ENCODE data around the gene KCNH1. TPM values are rescaled to one million over a fixed set of nuclear protein-coding genes. Genes with fewer than 3 reads are reported as not detected.

The KCNH1 gene
- total RNA-seq, 1 donor from 2014 or later, result not detected

DNA sequence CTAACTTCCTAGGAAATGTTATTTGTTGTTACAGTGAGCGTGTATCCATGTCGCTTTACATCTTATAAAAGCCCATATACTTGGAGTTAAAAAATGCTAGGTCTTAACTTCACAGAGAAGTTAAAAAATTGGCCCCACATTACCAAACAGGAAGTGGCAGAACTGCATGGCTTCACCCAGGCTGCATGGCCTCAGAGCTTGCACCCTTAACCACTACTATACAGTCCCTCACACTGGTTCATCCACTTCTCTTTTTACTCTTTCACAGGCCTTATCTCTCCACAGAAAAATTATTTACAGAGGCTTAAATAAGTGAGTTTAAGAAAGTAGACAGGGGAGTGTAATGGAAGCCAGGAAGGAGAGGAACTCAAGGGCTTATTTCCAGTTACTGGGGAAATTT lies 402.8 kb downstream of the KCNH1 start:
- Mint-ChIP-seq H3K4me1 (ENCODE audit: low read depth) (no peaks in the 10 kb centered on the region), H3K27me3 (ENCODE audit: insufficient read depth) (peaks cover 3% of the 10 kb centered on the region), H3K27ac (no peak overlapping the region), H3K36me3 (ENCODE audit: low read depth) (no peaks in the 10 kb centered on the region), H3K9me3 (no peaks in the 10 kb centered on the region), H3K4me3 (no peak overlapping the region)
- intact Hi-C loops (cut with micrococcal nuclease), result no loop called here
- DNase-seq (ENCODE audit: low spot score), result no peak

DNA sequence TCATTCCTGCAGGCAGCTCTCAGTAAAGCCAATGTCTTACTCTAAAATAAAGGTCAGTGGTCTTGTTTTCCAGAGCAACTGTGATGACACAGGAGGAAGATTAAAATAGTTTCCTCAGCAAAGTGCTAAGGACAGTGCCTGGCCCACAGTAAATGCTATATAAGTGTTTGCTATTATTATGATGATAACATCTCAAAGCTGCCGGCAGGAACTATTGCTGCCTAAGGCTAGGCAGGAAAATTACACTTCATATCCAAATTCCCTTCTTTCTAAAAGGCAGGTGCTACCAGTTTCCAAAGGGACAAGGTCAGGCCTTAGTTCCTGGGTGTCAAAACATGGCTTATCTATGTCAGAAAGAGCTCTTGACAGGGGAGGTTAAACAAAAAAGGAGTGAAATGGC lies 403.9 kb downstream of the KCNH1 start:
- H3K36me3 Mint-ChIP-seq (ENCODE audit: low read depth), result no peaks in the 10 kb centered on the region
- H3K4me3 Mint-ChIP-seq, result no peak overlapping the region
- intact Hi-C loops (cut with micrococcal nuclease), result no loop called here
- H3K9me3 Mint-ChIP-seq, result no peaks in the 10 kb centered on the region
- H3K27me3 Mint-ChIP-seq (ENCODE audit: insufficient read depth), result peaks cover 2% of the 10 kb centered on the region
- no peaks in the 10 kb centered on the region for H3K4me1 Mint-ChIP-seq (ENCODE audit: low read depth)
- DNase-seq (ENCODE audit: low spot score), result no peak
- no peak overlapping the region for H3K27ac Mint-ChIP-seq

DNA sequence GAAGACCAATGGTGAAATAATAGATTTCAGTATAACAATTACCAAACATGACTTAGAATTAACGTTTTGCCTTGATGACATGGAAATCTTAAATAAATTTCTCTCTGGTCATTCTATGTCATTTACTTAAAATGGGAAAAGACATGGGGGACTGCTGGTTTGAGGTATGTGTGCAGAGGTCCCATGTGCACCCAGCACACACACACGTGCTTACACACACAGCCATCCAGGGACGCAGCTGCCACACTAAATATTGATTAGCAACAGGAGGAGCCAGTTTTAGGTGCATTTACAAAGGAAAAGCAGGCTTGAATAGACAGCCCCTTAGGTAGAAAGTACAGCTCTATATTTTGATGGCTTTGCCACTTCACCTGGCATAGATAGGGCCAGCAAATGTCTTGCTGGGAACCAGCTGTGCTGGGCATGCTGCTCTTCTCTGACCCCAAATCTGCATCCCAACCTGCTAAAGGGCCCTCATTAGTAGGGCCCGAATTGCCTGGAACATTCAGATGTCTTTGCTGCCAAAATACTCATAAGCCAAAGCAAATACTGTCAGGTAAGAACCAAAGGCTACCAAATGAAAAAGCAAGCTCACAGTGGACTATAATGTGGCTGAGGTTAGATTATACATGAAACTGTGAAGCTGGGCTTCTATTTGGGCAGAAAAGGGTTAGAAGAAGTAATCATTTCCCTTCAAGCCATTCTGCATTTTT lies 405.4 kb downstream of the KCNH1 start:
- DNase-seq (ENCODE audit: low spot score), result no peak
- intact Hi-C loops (cut with micrococcal nuclease), result no loop called here
- H3K36me3 Mint-ChIP-seq (ENCODE audit: low read depth), result no peaks in the 10 kb centered on the region
- H3K4me3 Mint-ChIP-seq, result no peak overlapping the region
- no peaks in the 10 kb centered on the region for H3K9me3 Mint-ChIP-seq
- H3K27me3 Mint-ChIP-seq (ENCODE audit: insufficient read depth), result no peaks in the 10 kb centered on the region
- no peaks in the 10 kb centered on the region for H3K4me1 Mint-ChIP-seq (ENCODE audit: low read depth)
- no peak overlapping the region for H3K27ac Mint-ChIP-seq

DNA sequence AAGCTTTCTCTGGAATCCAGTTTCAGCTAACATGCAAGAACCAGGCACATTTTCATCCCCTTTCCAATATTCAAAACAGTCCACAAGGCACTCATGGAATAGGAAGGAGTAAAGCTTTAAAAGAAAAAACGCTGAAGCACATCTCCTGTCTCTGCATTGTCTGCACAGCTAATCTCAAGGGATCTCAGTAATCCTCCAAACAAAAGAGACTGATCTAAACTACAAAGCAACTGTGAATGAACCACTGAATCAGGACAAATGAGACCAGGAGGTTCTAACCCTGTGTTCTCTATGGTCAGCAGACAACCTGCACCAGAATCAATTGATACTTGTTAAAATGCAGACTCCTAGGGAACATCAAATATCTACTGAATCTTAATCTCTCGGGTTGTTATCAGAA lies 406.2 kb downstream of the KCNH1 start:
- no peak for DNase-seq (ENCODE audit: low spot score)
- no peaks in the 10 kb centered on the region for H3K36me3 Mint-ChIP-seq (ENCODE audit: low read depth)
- H3K9me3 Mint-ChIP-seq, result no peaks in the 10 kb centered on the region
- no peak overlapping the region for H3K4me3 Mint-ChIP-seq
- no peaks in the 10 kb centered on the region for H3K27me3 Mint-ChIP-seq (ENCODE audit: insufficient read depth)
- no peaks in the 10 kb centered on the region for H3K4me1 Mint-ChIP-seq (ENCODE audit: low read depth)
- intact Hi-C loops (cut with micrococcal nuclease), result no loop called here
- H3K27ac Mint-ChIP-seq, result no peak overlapping the region

DNA sequence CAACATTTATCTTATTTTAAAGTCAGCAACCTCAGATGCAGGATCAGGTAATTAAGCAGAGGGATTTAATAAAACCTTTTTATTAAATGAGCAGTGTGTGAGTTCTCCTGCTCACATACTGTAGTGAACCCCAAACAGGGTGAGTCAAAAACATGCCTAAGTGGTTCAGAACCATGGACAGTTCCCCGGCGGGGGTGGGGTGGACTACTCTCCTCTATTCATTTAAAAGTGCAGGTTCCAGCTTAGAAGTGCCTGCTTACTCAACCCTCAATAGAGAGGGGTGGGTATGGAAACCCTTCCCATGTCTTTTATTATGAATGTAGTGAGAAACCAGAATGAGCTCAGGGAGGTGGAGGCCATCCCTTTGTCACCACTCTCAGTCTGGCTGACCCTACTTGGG lies 407.3 kb downstream of the KCNH1 start:
- Mint-ChIP-seq H3K4me1 (ENCODE audit: low read depth) (no peaks in the 10 kb centered on the region), H3K27ac (no peak overlapping the region), H3K36me3 (ENCODE audit: low read depth) (no peaks in the 10 kb centered on the region), H3K4me3 (no peak overlapping the region), H3K27me3 (ENCODE audit: insufficient read depth) (no peaks in the 10 kb centered on the region), H3K9me3 (no peaks in the 10 kb centered on the region)
- peak; percentile 9 for DNase-seq (ENCODE audit: low spot score)
- intact Hi-C loops (cut with micrococcal nuclease), result no loop called here

DNA sequence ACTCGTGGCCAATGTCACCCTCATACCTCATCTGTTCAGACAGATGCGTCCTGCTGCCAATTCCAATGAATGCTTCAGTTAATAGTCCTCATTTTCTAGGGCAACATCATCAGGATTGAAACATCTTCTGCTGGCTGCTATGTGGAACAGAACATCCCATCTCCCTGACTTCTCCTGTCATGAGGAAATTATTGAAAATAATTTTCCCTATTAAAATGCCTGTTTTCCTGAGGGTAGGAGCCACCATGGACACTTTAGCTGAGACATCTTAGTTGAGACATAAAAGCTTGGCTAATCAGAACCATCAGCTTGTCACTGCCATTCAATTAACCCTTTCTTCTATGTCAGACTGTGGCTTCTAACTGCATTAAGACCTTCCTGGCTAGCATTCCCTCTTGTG lies 409.2 kb downstream of the KCNH1 start:
- Mint-ChIP-seq H3K36me3 (ENCODE audit: low read depth) (no peaks in the 10 kb centered on the region), H3K27ac (no peak overlapping the region), H3K27me3 (ENCODE audit: insufficient read depth) (no peaks in the 10 kb centered on the region), H3K4me1 (ENCODE audit: low read depth) (no peaks in the 10 kb centered on the region), H3K4me3 (no peak overlapping the region), H3K9me3 (no peaks in the 10 kb centered on the region)
- intact Hi-C loops (cut with micrococcal nuclease), result no loop called here
- no peak for DNase-seq (ENCODE audit: low spot score)

DNA sequence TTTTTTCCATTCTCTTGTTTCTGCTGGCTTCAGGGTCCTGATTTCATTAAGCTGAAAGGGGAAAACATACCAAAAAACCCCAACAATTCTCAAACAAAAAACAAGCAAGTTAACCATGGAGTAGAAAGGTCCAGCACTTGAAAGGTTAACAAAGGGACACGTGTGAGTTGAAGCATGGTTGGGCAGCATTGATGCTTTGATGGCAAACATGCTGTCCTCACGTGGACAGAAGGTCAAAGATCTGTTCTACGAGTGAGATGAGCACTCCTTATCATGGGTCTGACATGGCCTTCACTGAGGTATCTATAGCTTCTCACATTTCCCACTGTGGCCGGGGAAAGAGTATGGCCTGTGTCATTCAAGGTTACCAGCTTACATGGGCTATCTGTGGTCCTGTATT lies 410.3 kb downstream of the KCNH1 start:
- H3K4me1 Mint-ChIP-seq (ENCODE audit: low read depth), result no peaks in the 10 kb centered on the region
- no peaks in the 10 kb centered on the region for H3K36me3 Mint-ChIP-seq (ENCODE audit: low read depth)
- DNase-seq (ENCODE audit: low spot score), result no peak
- H3K9me3 Mint-ChIP-seq, result no peaks in the 10 kb centered on the region
- H3K27me3 Mint-ChIP-seq (ENCODE audit: insufficient read depth), result no peaks in the 10 kb centered on the region
- H3K27ac Mint-ChIP-seq, result no peak overlapping the region
- intact Hi-C loops (cut with micrococcal nuclease), result no loop called here
- H3K4me3 Mint-ChIP-seq, result no peak overlapping the region

DNA sequence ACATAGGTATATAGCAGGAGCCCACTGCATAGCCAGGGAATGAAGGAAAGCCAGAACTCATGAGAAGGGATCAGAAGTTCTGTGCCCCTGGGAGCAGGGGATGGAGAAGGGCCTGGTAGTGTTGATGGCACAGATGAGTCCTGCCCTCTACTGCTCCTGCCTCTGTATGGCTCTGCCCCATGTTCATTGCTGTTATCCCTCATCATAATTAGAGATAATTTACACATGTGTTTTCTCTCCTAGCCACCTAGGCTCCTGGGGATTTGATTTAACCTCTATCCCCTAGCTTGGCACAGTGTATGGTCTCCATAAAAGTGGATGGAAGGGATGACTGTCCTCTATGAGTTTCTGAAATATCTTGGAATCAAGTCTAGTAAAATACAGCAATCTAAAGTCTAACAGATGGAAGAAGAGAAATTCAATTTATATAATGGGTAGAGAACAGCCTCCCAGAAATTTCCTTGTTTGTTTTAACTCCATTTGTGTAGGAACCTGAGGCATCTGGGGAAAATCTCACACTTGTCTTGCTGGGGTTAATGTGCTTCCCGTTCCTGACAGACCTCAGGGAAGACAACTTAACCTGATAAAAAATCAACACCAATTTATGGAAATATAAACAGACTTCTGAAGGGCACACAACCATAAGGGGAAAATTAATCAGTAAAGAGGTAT lies 411.4 kb downstream of the KCNH1 start:
- intact Hi-C loops (cut with micrococcal nuclease), result no loop called here
- no peak overlapping the region for H3K27ac Mint-ChIP-seq
- no peaks in the 10 kb centered on the region for H3K36me3 Mint-ChIP-seq (ENCODE audit: low read depth)
- no peak overlapping the region for H3K4me3 Mint-ChIP-seq
- DNase-seq (ENCODE audit: low spot score), result no peak
- no peaks in the 10 kb centered on the region for H3K4me1 Mint-ChIP-seq (ENCODE audit: low read depth)
- no peaks in the 10 kb centered on the region for H3K27me3 Mint-ChIP-seq (ENCODE audit: insufficient read depth)
- no peaks in the 10 kb centered on the region for H3K9me3 Mint-ChIP-seq

DNA sequence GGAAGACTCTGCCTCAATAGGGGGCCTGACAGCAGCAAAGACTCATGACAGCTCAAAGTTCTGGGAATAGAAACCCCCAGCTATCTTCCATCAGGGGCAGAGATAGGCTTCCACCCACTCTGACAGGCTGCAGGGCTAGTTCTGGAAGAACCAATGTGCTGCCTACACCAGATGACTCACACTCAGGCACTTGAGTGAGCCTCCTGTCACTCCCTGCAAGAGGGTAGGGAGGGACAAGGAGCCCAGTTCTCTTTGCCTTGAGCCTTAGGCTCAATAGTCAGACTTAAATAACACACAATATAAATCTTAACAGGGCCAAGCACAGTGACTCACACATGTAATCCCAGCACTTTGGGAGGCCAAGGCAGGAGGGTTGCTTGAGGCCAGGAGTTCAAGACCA lies 418.9 kb downstream of the KCNH1 start:
- DNase-seq (ENCODE audit: low spot score), result no peak
- intact Hi-C loops (cut with micrococcal nuclease), result no loop called here
- Mint-ChIP-seq H3K27ac (no peak overlapping the region), H3K27me3 (ENCODE audit: insufficient read depth) (no peaks in the 10 kb centered on the region), H3K9me3 (no peaks in the 10 kb centered on the region), H3K4me3 (no peak overlapping the region), H3K4me1 (ENCODE audit: low read depth) (no peaks in the 10 kb centered on the region), H3K36me3 (ENCODE audit: low read depth) (no peaks in the 10 kb centered on the region)

DNA sequence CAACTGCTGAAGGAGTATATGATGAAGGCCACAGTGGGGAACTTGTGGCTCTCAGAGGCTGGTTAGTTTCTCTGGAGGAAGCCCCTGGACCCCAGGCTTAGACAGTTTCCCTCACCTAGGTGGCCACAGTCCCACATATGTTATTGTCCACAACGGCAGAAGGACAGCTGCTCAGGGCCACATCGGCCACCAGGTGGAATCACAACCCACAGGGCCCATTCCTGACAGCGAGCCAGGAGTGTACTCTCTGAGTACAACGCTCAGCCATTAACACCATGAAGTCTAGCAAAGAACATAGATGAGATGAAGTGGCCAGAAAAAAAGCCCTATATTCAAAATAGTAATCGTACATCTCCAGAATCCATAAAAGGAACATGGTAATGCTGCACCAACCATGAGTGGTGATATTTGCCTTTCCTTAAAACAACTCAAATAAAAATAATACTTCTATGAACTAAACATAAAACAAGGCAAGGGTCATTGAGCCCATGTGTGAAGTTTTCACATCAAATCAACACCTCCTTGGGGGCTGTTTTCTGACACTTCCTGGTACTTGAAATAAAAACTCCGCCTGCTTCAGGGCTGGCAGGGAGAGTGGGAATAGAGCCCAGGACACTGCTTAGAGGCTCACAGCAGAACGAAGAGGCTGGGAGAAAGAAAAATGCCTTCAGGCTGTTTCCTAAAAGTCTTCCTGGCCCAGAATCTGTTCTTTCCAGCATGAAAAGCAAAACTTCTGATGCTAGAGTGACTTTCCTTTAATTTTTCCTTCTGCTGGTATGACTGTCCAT lies 421.9 kb downstream of the KCNH1 start:
- Mint-ChIP-seq H3K4me3 (no peak overlapping the region), H3K4me1 (ENCODE audit: low read depth) (no peaks in the 10 kb centered on the region), H3K36me3 (ENCODE audit: low read depth) (no peaks in the 10 kb centered on the region), H3K9me3 (no peaks in the 10 kb centered on the region), H3K27me3 (ENCODE audit: insufficient read depth) (no peaks in the 10 kb centered on the region), H3K27ac (no peak overlapping the region)
- intact Hi-C loops (cut with micrococcal nuclease), result no loop called here
- DNase-seq (ENCODE audit: low spot score), result no peak

DNA sequence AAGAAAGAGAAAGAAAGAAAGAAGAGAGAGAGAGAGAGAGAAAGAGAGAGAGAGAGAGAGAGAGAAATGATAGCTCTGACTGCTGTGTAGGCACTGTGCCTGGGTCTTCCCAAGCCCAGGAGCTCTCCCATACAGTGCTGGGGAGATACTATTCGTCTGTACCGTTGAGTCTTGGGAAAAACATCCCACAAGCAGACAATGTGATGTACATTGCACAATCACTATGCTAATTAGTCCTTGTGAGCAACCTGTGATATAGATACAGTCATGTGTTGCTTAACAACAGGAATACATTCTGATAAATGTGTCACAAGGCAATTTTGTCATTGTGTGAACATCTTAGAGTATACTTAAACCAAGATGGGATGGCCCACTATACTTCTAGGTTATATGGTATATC lies 424.2 kb downstream of the KCNH1 start:
- no peak overlapping the region for H3K4me3 Mint-ChIP-seq

DNA sequence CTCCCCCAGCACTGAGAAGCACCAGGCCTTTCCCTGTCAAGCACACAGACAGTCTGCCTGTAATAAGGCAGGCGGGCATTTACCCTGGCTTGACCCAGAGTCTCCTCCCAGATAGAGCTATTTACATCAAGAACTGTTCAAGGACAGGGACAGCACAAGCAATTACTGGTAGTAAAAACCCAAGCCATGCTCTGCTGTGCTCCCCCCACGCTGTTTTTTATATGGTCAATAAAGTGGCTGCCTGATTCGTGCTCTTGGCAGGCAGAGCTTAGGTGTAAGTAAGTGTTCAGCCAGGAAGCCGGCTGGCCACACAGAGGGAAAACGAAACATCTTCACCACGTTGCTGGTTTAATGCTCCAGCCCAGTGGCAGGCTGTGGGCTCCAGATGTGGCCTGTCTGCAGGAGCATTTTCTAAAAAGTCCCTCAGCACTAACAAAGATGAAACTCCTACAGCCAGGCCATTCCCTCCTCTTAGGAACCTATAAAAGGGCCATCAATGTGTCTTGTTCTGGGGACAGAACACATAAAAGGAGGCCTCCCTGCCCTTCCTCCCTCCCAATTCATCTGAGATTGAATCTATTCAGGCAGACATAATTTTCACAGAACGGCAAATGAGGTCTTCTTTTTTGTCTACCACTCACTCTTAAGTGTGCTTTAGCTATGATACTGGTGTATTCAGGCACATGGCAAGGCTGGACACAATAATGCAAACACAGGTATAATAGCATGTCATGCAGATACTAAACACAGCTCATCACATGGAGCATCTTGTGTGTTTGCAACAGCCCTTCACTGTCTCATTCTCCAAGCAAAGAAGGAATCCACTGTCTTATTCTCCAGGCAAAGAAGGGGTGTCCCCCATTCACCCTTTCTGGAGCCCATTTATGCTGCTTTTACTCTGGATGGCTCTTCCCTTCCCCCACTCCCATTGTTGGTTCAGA lies 426.4 kb downstream of the KCNH1 start:
- Mint-ChIP-seq H3K4me1 (ENCODE audit: low read depth) (no peaks in the 10 kb centered on the region), H3K4me3 (no peak overlapping the region), H3K36me3 (ENCODE audit: low read depth) (no peaks in the 10 kb centered on the region), H3K27ac (no peak overlapping the region), H3K27me3 (ENCODE audit: insufficient read depth) (peaks cover 5% of the 10 kb centered on the region), H3K9me3 (no peaks in the 10 kb centered on the region)
- intact Hi-C loops (cut with micrococcal nuclease), result no loop called here
- DNase-seq (ENCODE audit: low spot score), result no peak

More for the DNA sequence above, 424.2 kb downstream of the KCNH1 start:
- no peak for DNase-seq (ENCODE audit: low spot score)
- intact Hi-C loops (cut with micrococcal nuclease), result no loop called here
- H3K4me1 Mint-ChIP-seq (ENCODE audit: low read depth), result no peaks in the 10 kb centered on the region
- H3K36me3 Mint-ChIP-seq (ENCODE audit: low read depth), result no peaks in the 10 kb centered on the region
- H3K9me3 Mint-ChIP-seq, result no peaks in the 10 kb centered on the region
- H3K27ac Mint-ChIP-seq, result no peak overlapping the region
- no peaks in the 10 kb centered on the region for H3K27me3 Mint-ChIP-seq (ENCODE audit: insufficient read depth)
